GM18517 (cell line): ENCODE measurements around the gene FHOD3.
A peak's percentile ranks its signal among the peaks of the same experiment; 100 is the strongest.

Experiments
- ATAC-seq: cut with Tn5 transposase; IDR thresholded peaks from one replicate; pipeline ENCODE4 v1.9.1; 2021; ENCODE audit warnings: mild to moderate bottlenecking, moderate library complexity; ENCODE audit not compliant: unreplicated experiment

FHOD3 gene

GRCh38 chr18:36297417-36298125 is at the start of gene FHOD3:
TSS of gene FHOD3 (plus strand) at chr18:36297713. CDS start at chr18:36297836, 123 bp downstream.
- peak; percentile 53 for ATAC-seq

DNA sequence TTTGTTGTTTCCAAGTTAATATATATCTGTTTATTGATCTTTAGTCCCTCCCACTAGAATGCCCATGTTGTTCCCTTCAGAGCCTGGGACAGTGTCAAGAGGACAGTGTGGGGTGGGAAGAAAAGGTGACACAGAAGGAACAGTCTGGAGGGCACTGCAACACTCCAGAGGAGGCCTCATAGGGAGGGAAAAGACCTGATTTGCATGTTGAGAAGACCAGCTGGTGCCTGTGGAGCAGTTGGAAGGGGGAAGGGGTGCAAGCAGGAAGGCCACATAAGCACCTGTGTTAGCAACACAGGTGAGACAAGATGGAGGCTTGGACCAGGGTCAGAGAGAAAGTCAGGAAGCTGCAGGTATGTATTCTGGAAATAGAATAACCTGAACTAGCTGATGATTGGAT is 48.1 kb upstream of the FHOD3 start:
- no peak for ATAC-seq

DNA sequence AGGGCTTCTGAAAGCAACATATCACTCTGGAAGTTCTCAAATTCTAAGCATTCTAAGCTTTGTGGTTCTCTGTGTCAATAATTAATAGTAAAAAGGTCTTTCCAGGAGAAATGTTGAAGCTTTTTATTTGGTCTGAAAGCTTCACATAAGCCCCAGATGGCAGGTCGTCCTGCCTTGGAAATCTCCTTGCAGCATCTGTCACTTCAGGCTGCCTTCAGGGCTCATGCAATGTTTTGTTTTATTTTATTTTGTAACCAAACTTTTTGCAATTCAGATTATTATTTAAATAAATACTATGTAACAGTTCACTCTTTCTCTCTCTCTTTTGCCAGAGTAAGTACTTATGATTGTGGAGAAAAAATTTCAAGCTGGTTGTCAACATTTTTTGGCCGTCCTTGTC is 46.7 kb upstream of the FHOD3 start:
- ATAC-seq, result no peak

GRCh38 chr18:36255072-36255698 is 42.3 kb upstream of the FHOD3 start:
- ATAC-seq, result no peak

DNA sequence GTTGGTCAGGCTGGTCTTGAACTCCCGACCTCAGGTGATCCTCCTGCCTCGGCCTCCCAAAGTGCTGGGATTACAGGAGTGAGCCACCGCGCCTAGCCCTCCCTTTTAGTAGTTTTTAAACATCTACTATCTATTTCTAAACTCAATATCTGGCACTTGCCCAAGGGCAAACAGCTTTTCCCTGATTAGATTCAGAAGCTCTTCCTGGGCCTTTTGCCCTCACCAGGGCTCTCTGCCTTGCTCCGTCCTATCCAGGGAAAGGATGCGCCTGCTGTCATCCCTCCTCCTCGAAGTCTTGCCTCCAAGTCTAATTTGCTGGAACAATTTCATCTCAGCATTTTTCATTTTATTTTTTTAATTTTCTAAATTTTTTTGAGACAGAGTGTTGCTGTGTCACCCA is 41.4 kb upstream of the FHOD3 start:
- ATAC-seq, result no peak

GRCh38 chr18:36262971-36263370 is 34.5 kb upstream of the FHOD3 start:
- ATAC-seq, result no peak

GRCh38 chr18:36264283-36264682 is 33.2 kb upstream of the FHOD3 start:
- no peak for ATAC-seq

GRCh38 chr18:36265015-36265414 is 32.5 kb upstream of the FHOD3 start:
- no peak for ATAC-seq

DNA sequence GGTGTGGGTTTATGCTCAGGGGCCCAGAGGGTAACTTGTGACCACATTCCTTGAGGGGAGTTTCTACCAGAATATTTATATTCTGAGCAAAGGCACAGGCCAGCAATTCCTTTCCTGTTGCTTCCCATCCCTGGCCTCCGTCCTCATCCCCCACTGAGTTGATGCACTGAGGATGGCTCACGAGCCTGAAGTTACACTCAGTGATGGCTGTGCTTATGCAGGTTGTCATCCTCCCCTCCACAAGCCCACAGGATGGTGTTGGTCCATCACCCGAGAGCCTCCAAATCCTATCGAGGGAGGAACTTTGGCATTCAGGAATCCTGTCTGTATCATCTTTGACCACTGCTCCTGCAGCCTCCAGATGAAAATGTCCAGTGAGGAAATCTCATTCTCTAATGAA is 28.4 kb upstream of the FHOD3 start:
- ATAC-seq, result no peak

- no peak for ATAC-seq
Measured at GRCh38 chr18:36271153-36271552, 26.4 kb upstream of the FHOD3 start.

GRCh38 chr18:36273347-36273746 is 24.2 kb upstream of the FHOD3 start:
- no peak for ATAC-seq

DNA sequence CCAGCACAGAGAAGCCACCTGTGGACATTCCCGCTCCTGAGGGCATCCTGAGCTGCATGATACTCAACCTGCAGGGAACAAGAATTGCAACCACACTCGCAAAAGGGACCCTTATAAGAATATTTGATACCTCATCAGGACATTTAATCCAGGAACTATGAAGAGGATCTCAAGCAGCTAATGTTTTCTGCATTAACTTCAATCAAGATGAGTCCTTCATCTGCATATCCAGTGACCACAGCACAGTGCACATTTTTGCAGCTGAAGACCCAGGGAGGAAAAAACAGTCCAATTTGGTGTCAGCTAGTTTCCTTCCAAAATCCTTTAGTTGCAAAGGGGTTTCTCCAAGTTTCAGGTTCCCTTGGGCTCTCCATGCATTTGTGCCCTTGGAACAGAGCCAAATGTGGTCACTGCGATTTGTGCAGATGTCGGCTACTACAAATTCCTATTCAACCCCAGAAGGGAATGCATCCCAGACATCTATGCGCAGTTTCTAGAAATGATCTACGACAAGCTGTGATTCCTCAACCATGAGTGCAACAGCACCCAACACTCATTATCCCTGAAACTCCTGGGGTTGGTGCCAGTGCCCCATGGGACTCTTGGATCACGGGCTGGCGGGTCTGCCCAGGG is 23.3 kb upstream of the FHOD3 start:
- no peak for ATAC-seq

GRCh38 chr18:36275561-36275960 is 22.0 kb upstream of the FHOD3 start:
- ATAC-seq, result no peak

DNA sequence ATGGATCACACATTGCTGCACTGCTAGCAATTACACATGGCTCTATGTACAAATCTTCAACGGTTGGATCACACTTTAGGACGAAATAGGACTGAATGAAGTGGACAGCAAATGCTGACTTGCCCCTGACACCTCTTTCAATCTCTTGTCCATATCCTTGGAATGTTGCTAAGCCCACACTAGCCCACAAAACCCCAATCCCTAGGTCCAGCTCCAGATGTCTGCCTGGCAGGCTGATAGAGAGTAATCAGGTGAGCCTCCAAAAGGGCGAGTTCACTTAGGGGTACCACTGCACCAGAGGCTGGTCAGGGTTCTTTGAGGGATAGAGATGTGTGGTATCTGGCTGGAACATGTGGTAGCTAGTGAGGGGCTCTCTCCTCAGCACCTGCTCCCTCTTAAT is 18.5 kb upstream of the FHOD3 start:
- ATAC-seq, result no peak

DNA sequence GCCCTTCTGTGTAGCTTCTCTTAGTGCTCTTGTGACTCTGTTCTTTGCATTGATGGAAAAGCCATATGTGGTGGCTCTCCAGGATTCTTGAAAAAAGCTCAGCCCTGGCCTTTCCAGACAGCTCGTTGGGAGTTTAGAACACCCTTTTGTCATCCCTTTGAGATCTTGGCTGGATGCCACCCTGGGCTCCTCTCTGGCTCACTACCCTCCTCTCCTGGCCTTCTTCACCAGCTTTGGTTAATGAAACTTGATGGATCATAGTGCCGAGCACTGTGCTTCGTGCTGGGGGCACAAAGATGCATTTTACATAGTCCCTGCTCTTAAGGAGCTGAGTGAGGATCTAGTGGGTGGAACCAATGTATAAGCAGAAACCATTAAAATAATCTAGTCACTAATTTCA is 15.6 kb upstream of the FHOD3 start:
- no peak for ATAC-seq

DNA sequence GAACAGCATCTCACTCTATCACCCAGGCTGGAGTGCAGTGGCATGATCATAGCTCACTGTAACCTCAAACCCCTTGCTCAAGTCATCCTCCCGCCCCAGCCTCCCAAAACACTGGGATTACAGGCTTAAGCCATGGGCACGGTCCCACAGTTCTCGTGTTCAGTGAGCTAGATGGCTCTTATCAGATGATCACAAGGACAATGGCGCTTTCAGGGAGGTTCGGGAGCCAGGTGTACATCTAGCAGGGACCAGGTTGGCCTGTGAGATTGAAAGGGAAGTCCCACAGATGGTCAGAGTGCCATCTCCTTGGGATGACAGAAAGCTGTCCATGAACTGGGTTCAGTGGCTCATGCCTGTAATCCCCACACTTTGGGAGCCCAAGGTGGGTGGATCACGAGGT is 14.1 kb upstream of the FHOD3 start:
- no peak for ATAC-seq

DNA sequence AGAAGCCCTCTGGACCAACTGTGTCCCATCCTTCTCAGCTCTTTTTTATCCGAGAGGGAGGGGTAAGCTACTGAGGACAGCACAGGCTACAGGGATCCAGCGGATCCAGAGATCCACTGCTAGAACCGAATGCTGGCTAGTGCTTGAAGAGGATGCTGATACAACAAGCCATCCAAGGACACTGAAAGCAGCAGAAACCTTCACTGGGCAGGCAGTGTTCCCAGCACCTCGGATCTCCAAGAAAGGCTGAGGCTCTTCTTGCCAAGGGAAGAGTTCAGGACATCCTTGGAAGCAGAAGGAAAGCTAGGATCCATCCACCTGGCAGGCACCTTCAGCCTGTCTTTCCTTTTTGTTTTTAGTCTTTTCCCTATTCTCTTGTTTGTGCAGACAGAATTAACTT is 13.2 kb upstream of the FHOD3 start:
- no peak for ATAC-seq

- ATAC-seq, result no peak
Measured at GRCh38 chr18:36284671-36285295, 12.7 kb upstream of the FHOD3 start.

DNA sequence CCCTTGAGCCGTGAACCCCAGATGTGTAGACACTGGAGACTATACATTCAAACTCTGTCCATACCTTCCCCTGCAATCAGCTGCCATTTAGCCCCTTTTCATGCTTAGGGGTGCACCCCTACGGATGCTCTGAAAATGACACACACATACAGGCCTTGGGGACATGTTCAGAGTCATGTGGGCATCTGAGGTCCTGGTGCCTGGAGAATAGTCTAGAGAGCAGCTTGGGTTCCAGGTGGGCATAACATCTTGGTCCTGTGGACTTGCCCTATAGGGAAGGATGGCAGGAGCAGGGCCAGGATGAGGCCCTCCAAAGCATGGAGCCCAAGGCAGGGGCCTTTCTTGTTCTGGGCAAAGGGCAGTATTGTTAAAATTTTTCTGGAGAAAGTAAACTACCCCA is 9.9 kb upstream of the FHOD3 start:
- no peak for ATAC-seq

- ATAC-seq, result no peak
Measured at GRCh38 chr18:36288689-36289088, 8.8 kb upstream of the FHOD3 start.

DNA sequence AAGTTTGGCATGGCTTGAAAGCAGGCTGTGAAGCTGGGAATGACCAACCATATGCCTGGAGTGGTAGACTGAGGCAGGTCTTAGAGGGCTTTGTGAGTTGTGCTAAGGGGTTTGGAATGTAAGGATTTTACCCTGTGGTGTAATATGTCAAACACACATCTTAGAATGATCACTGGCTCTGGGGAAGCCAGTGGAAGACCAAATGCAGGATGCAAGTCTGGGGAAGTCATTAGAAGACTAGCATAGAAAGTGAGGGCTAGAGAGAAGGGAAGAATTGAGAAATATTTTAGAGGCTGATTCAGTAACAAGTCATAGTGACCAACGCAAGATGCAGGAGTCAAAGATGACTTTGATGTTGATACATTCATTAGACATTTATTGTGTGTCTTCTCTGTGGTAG is 3.5 kb upstream of the FHOD3 start:
- no peak for ATAC-seq

GRCh38 chr18:36295214-36295613 is 2.3 kb upstream of the FHOD3 start:
- no peak for ATAC-seq
